ENCODE results near the gene SLC26A5. TPM values are rescaled to one million over a fixed set of nuclear protein-coding genes. Genes with fewer than 3 reads are reported as not detected.
A peak's percentile ranks its signal among the peaks of the same experiment; 100 is the strongest.

SLC26A5 gene
- polyA plus RNA-seq, 5 donors: 0.51 to 1.4 (median 0.91) TPM

DNA sequence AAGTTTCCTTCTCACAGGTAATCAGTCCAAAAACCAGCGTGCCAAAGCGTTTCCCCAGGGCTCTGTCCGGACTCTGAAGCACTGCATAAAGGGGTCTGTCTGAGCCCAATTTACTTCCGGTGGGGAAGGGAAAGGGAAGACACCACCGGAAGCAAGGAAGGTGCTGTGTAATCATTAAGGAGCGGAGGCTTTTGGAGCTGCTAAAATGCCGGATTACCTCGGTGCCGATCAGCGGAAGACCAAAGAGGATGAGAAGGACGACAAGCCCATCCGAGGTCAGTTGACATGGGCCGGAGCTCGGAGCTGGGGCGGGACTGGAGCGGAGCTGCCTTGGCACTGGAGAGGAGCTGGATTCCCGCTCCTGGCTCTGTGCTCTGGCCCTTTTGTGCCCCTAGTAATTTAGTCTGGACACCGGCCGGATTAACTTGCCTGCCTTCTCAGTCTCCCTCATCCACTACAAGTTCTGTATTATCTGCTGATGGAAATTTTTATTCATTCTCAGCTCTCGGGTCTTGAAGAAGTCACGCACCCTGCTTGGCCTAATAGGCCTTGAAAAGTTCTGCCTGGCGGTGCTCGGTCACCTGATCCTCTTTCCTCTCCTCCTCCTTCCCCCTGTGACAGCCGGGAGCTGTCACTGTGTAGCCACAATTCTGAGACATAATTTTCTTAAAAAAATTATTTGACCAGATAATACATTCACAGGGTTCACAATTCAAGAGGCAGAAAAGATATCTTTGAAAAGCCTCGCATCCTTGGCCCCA lies 98.3 kb downstream of the SLC26A5 start, which contains the start of gene PSMC2:
Gene PSMC2 (plus strand): TSS at position 137 of the 761 bp plus-strand sequence. CDS start 69 bp downstream, at position 206.
- peak; percentile 87 to 89 for DNase-seq

DNA sequence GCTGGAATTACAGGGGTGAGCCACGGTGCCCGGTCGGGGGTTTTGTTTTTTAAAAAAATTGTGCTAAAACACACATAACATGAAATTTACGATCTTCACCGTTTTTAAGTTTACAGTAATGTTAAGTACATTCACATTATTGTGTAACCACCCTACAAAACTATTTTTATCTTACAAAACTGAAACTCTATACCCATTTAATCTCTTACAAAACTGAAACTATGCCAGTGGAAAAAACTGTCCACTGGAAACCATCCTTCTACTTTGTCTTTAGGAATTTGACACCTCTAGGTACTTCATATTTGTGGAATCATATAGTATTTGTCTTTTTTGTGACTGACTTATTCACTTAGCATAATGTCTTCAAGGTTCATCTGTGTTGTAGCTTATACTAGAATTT lies 99.6 kb downstream of the SLC26A5 start:
- no peak for DNase-seq

DNA sequence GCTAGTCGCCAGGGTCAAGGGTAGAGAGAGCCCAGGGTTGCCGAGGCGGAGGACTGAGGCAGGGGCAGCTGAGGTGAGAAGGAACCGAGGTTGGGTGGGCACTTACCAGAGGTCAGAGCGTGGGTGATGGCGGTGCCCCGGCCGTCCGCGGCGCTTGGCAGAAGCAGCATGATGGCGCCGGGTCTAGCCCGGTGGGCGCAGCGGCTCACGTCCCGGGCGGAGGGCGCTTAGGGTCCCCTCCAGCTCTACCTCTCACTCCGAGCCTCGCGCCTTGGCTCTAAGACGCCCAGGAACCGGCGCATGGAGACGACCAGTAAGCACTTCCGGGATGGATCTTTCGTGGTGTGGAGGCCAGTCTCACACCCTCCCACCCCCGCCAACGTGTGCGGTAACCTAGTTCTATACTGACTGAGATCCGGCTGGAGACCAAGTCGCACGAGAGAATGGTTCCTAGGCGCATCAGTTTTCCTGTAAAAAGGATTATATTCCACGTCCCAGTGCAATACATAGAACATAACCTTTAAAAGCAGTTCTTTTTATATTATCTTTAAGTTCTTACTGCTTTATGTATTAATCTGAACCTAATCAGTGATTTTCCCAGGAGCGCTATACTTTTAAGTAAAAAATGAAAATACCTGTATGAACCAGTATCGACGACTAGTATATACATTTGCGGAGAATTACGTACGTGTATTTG lies 101.4 kb downstream of the SLC26A5 start, which contains the start of gene DNAJC2:
Gene DNAJC2 (minus strand): TSS at position 315 of the 697 bp plus-strand sequence. CDS start 145 bp downstream, at position 170.
- peak; percentile 86 to 87 for DNase-seq

DNA sequence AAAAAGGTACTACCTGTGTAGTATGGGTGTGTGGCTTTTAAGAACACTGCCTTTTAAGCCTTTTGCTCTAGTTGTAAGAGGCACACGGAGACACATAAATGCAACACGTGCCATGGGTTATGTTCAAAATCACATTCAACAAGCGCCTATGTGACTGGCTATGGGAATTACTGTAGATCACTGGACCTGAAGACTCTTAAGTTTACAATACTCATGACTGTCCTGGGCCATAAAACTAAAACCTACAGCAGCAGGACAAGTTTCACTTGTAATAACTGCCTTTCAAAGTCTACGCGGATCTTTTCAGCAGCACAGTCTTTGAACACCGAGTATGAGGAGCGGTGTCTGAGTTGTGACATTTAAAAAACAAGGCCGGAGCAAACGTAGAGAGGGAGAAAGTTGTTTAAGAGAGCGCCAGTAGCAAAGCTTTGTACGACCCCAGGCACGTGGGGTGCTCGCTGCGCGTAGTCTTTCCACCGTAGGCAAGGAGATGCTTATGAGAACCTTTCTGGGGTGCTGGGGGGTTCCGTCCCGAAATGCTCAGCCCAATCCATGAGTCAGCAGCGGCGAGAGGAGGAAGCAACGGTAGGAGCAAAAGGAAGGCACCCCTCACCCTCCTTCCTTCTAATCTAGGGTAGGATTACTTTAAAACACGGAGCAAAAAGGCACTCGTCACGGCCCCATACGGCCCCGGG lies 102.1 kb downstream of the SLC26A5 start:
- DNase-seq: peak; percentile 28 to 31

DNA sequence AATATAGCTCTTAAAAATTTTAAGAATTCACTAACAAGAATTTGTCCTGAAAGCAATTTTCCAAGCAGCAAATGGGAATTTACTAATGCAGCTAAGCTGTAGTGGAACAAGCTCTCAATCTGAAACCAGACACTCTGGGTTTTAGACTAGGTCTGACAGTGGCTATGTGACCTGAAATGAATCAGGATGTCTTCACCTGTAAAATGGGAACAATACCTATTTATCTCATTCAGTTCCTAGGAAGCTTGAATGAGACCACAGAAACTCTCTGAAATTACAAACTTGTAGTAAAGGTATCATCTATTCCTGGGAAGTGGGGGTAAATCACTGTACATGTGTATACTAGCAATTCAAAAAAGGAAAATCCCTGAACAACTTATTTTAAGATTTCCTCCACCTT lies 102.7 kb downstream of the SLC26A5 start:
- DNase-seq: no peak

DNA sequence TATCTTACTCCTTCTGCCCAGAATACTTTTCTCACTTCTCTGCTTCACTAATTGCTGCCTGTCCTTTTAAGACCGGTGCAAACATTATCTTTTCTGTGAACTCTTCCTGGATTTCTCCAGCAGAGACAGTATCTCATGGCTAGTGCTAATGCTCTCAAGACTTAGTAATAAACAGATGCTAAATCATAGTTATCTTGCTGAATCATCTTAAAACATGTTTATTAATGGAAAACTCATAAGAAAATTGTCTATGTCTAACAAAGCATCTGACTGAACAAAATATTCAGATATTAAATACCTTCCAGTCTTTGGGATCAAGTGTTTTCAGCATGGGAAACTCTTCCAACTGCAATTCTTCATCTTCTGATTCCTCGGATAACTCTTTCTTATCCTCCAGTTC lies 104.5 kb downstream of the SLC26A5 start:
- DNase-seq: no peak

DNA sequence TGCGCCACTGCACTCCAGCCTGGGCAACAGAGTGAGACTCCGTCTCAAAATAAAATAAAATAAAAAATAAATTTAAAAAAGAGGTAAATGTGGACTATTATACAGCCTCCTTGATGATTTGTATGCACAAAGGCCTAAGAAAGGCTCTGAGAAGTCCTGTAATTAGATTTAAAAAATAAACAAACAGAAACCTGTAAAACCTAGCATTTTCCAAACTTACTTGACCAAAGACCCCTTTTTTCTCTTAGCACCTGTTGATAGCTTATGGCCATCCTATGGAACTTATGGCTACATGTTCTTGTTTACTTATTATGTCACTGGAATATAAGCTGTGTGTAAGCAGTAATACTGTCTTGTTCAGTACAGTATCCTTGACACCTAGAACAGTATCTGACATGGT lies 107.1 kb downstream of the SLC26A5 start:
- DNase-seq: no peak

DNA sequence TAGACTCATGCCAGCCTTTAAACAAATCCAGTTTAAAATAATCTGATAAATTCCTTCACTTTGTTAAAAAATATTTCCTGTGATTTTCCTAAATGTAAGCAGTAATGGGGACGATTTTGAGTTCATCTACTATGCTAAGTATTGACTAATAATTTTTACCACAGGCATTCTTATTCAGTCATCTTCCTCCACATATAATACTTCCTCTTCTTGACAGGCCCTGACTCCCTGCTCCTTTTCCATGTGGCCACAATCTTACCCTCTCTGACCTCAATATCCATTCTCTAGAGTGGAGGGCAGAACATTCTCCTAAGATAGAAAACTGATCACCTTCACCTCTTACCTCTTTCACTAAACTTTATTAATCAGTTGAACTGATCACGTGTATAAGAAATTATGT lies 109.2 kb downstream of the SLC26A5 start:
- no peak for DNase-seq

DNA sequence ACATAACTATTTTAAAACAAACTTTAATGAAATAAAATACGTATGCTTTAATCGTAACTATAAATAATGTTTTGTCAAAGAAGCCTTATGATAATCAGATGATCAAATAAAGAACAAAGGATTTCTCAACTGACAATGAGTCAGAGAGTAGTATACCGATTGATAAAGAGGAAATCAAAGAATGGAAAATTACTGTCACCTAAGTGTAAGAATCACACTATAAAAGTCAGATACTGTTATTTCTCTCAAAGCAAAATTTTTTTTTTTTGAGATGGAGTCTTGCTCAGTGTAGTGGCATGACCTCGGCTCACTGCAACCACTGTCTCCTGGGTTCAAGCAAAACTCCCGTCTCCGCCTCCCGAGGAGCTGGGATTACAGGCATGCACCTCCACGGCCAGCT lies 120.3 kb downstream of the SLC26A5 start:
- DNase-seq: no peak

Other genes starting within 250 kb of the SLC26A5 start
- gene PMPCB, start 148.8 kb downstream of the SLC26A5 start, polyA plus RNA-seq (ENCODE audit: insufficient read depth in 1 of 5, insufficient read length in 5 of 5, low replicate concordance in 1 of 5): 10 to 100 TPM; 70.0 to 95.6 (median 93.5) TPM
- 10 to 100 TPM; 38.4 to 57.0 (median 50.8) TPM for gene DNAJC2, start 101.4 kb downstream of the SLC26A5 start, polyA plus RNA-seq (ENCODE audit: insufficient read depth in 1 of 5, insufficient read length in 5 of 5, low replicate concordance in 1 of 5)
- 100 to 1,000 TPM in 1 of 5 donors, 10 to 100 TPM in 4; 92.6 to 110 (median 99.4) TPM for gene PSMC2, start 98.6 kb downstream of the SLC26A5 start, polyA plus RNA-seq (ENCODE audit: insufficient read depth in 1 of 5, insufficient read length in 5 of 5, low replicate concordance in 1 of 5)